Measurements from ENCODE around the gene SIM2.

GRCh38 chr21:36693489-36694030 lies 5.4 kb upstream of the SIM2 start:
- TF ChIP-seq, protein P1, sequence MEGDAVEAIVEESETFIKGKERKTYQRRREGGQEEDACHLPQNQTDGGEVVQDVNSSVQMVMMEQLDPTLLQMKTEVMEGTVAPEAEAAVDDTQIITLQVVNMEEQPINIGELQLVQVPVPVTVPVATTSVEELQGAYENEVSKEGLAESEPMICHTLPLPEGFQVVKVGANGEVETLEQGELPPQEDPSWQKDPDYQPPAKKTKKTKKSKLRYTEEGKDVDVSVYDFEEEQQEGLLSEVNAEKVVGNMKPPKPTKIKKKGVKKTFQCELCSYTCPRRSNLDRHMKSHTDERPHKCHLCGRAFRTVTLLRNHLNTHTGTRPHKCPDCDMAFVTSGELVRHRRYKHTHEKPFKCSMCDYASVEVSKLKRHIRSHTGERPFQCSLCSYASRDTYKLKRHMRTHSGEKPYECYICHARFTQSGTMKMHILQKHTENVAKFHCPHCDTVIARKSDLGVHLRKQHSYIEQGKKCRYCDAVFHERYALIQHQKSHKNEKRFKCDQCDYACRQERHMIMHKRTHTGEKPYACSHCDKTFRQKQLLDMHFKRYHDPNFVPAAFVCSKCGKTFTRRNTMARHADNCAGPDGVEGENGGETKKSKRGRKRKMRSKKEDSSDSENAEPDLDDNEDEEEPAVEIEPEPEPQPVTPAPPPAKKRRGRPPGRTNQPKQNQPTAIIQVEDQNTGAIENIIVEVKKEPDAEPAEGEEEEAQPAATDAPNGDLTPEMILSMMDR (IDR thresholded peaks at IDR 0.05 in 4 of 5, conservative IDR thresholded peaks at IDR 0.05 in 1 of 5) = no peak
- no peak for TF ChIP-seq POLR2A (IDR thresholded peaks at IDR 0.05)
